Measurements from ENCODE around the gene KCNK3.

KCNK3 gene

DNA sequence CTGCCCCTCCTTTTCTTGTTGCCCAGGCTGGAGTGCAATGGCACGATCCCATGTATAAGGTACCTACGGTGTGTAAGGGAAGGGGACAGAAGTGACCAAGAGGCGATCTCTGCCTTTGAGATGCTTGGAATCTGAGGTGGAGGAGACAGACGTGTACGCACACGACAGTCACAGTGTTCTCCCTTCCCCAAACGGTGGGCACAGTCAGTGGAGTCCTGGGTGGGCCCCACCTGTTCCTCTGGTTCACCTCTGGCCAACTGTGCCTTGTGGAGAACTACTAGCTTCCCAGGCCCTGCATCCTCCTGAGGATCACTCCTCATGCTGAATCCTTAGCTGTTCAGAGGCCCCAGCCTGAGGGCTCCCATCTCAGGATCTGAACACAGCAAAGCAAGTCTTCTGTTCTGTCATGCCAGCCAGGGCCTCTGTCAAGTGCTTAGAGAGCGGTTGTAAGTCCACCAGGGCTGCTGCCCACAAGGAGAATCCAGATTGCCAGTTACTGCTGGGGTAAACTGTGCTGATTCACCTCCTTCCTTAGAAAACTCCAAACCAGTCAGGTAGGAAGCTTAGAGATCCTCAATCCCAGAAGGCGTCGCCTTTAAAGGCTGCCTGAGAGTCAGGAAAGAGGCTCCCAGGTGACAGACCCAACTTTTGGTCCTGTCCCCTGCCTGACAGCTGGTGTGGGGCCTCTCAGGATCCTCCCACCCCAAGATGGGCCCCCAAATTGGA is 73.1 kb downstream of the KCNK3 start:
- DNase-seq (ENCODE audit: low spot score in 2 of 2) (no peak), ATAC-seq (replicated peaks; ENCODE audit: extremely low read depth, poor library complexity, severe bottlenecking) (no peak)
- Mint-ChIP-seq H3K36me3 (ENCODE audit: insufficient read depth) (peaks cover 6% of the 10 kb centered on the region), H3K4me1 (peaks cover 35% of the 10 kb centered on the region), H3K27ac (ENCODE audit: low read depth) (peak overlapping the region; percentile 61), H3K27me3 (no peaks in the 10 kb centered on the region), H3K4me3 (peak overlapping the region; percentile 74), H3K9me3 (no peaks in the 10 kb centered on the region)

DNA sequence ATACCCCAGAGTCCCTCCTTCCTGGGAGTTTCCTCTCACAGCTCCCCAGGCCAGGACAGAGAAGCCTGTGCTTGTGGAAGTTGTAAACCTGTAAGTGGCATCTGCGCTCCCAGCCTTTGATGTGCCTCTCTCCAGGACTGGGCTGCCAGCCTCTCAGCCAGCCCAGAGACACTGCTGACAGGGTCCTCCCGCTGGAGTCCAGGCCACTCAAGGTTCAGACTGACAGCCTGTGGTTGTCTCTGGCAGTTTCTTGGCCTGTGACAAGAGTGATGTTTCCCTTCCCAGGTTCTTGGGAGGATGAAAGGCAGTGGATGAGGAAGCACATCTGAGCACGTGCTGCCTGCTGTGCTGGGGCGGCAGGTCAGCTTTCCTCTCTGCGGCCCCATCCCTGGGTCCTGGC is 74.6 kb downstream of the KCNK3 start:
- Mint-ChIP-seq H3K36me3 (ENCODE audit: insufficient read depth) (peaks cover 6% of the 10 kb centered on the region), H3K27ac (ENCODE audit: low read depth) (peak overlapping the region; percentile 7), H3K27me3 (no peaks in the 10 kb centered on the region), H3K4me1 (peaks cover 50% of the 10 kb centered on the region), H3K4me3 (no peak overlapping the region), H3K9me3 (no peaks in the 10 kb centered on the region)
- DNase-seq (ENCODE audit: low spot score in 2 of 2) (no peak), ATAC-seq (replicated peaks; ENCODE audit: extremely low read depth, poor library complexity, severe bottlenecking) (no peak)

DNA sequence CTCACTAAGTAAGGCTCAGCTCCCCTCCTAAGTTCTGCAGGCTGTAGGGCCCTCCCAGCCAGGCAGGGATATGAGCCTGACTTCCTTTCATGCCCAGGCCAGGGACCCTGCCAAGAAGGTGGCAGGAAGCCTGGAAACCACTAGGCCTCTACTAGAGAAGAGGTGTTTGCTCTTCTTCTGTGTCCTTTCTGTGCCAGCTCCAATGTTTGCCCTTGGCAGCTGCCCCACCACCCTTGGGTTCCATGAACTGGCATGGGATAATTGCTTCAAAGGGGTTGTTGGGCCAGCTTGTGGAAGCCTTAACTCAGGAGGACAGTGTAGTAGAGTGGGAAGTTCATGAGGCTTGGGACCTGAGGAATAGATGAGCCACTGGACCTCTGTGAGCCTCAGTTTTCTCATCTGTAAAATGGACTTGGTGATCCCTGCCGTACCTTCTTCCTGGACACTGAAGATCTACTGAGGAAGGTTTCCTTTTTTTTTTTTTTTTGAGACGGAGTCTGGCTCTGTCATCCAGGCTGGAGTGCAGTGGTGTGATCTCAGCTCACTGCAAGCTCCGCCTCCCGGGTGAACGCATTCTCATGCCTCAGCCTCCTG is 75.5 kb downstream of the KCNK3 start:
- Mint-ChIP-seq H3K9me3 (no peaks in the 10 kb centered on the region), H3K27ac (ENCODE audit: low read depth) (peak overlapping the region; percentile 7), H3K4me1 (peaks cover 59% of the 10 kb centered on the region), H3K4me3 (no peak overlapping the region), H3K27me3 (no peaks in the 10 kb centered on the region), H3K36me3 (ENCODE audit: insufficient read depth) (peaks cover 6% of the 10 kb centered on the region)
- DNase-seq (ENCODE audit: low spot score in 2 of 2) (no peak), ATAC-seq (replicated peaks; ENCODE audit: extremely low read depth, poor library complexity, severe bottlenecking) (no peak)

DNA sequence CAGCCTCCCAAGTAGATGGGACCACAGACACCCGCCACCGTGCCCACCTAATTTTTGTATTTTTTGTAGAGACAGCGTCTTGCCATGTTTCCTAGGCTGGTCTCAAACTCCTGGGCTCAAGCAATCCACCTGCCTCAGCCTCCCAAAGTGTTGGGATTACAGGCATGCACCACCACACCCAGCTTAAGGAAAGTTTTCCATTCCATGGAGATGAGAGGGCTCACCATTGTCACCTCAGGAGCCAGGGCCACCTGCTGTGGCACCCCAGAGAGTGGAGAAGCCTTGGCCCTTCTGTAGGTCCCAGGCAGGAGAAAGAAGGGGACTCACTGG is 76.2 kb downstream of the KCNK3 start:
- no peak for ATAC-seq (replicated peaks; ENCODE audit: extremely low read depth, poor library complexity, severe bottlenecking)
- no peak for DNase-seq (ENCODE audit: low spot score in 2 of 2)
- H3K4me1 Mint-ChIP-seq = peaks cover 54% of the 10 kb centered on the region
- H3K27ac Mint-ChIP-seq (ENCODE audit: low read depth) = peak overlapping the region; percentile 51
- H3K9me3 Mint-ChIP-seq = no peaks in the 10 kb centered on the region
- H3K4me3 Mint-ChIP-seq = no peak overlapping the region
- H3K27me3 Mint-ChIP-seq = no peaks in the 10 kb centered on the region
- H3K36me3 Mint-ChIP-seq (ENCODE audit: insufficient read depth) = peaks cover 3% of the 10 kb centered on the region

DNA sequence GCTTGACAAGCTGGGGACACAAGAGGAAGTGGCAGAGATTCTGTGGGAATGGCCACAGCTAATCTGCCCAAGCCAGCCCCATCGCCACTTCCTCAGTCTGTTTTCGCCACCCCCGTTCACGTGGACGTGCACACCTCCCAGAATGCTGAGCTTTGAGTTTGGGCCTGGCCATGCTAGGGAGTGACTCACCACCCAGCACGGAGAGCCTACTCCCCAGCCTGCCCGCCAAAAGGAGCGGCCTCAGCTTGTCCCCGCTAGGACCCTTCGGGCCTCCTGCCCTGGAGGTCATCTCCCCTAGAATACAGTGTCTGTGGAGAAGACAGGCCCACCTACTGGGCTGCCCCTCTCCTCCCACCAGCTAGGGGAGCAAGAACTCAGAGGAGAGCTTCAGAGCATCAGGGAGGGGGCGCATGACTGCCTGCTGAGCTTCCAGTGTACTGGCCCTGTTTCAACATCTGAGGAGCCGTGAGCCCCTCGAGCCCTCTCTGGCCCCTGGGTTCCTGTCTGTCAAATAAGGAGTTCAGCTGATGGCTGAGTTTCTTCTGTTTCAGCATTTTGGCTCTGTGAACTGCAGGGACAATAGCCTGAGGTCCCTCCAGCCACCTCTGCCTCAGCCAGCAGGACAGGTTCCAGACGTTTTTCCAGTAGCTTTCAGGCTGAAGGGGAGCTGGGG is 76.7 kb downstream of the KCNK3 start:
- Mint-ChIP-seq H3K4me1 (peaks cover 52% of the 10 kb centered on the region), H3K27me3 (no peaks in the 10 kb centered on the region)
- ATAC-seq (replicated peaks; ENCODE audit: extremely low read depth, poor library complexity, severe bottlenecking) = no peak

DNA sequence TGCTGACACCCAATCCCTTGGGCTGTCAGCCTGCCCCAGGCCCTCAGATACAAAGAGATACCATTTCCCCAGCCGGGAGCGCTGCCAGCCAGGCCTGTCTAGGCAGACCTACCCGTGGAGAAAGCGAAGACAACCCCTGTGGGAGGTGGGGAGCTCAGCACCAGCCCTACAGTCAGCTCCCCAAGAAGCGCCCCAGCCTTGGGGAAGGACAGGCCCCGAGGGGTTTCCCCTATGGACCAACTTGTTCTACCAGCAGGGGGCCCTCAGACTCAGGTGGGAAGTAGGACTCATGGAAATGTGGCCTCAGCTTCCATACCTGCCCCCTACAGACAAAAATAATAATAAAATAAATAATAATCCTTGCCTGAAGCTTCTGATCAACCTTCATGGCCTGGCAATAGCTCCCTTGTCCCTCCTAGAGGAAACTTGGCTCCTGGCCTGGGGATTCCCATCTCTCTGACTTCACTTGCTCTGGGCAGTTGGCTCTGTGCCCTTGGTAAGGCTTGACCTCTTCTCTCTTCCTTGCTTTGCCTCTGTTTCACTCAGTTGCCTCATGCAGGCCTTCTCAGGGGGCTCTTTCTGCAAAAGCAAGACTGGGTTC is 78.6 kb downstream of the KCNK3 start:
- H3K27ac Mint-ChIP-seq (ENCODE audit: low read depth) = peak overlapping the region; percentile 93
- ATAC-seq (replicated peaks; ENCODE audit: extremely low read depth, poor library complexity, severe bottlenecking) = no peak

More for the DNA sequence above, 76.7 kb downstream of the KCNK3 start:
- Mint-ChIP-seq H3K36me3 (ENCODE audit: insufficient read depth) (peaks cover 1% of the 10 kb centered on the region), H3K27ac (ENCODE audit: low read depth) (peak overlapping the region; percentile 51), H3K4me3 (no peak overlapping the region), H3K9me3 (no peaks in the 10 kb centered on the region)
- DNase-seq (ENCODE audit: low spot score in 2 of 2) = no peak

DNA sequence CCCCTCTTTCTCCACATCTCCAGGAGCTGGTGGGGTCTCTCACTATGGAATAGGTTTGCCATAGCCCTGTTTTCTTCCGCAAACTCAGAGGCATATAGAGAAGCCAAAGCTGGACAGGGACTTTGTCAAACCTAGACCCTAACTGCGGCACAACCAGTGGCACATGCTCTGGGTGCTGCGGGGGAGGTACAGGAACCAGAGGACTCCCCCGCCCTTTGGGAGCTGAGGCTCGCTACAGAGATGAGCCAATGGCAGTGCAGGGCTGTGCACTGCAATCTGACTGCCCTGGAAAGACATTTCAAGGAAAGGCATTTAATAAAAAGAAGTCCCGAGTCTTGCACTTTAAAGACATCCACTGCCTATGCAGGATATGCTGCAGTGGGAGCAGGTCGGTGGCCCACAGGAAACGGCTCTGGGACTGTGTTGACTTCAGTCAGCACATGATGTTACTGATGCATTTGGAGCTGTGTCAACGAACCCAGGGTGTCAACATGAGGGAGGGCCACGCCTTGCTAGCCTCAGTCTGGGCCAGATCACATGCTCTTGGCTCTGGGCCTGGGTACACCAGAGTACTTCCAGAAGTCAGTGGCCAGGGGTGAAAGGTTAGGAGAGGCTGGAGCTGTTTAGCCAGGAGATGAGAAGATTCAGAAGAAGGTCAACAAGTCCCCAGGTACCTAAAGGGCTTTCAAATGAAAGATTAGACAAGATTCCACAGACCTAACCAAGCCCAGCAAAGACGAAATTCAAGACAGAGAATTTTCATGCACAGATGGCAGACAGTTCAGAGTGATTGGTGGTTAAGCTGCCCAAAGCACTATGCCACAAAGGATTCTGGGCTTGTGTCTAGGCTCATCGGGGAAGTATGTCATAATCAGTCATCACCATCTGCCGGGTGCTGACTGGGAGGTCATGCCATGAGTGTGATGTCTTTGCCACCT is 79.8 kb downstream of the KCNK3 start:
- peak overlapping the region; percentile 11 for H3K4me3 Mint-ChIP-seq
- H3K27ac Mint-ChIP-seq (ENCODE audit: low read depth) = peak overlapping the region; percentile 93
- H3K9me3 Mint-ChIP-seq = no peaks in the 10 kb centered on the region
- peak in 1 of 2 donors; percentile 49 for DNase-seq (ENCODE audit: low spot score in 2 of 2)
- peak; percentile 86 for ATAC-seq (replicated peaks; ENCODE audit: extremely low read depth, poor library complexity, severe bottlenecking)
- peaks cover 51% of the 10 kb centered on the region for H3K4me1 Mint-ChIP-seq
- H3K27me3 Mint-ChIP-seq = no peaks in the 10 kb centered on the region
- peaks cover 21% of the 10 kb centered on the region for H3K36me3 Mint-ChIP-seq (ENCODE audit: insufficient read depth)

More for the DNA sequence above, 78.6 kb downstream of the KCNK3 start:
- Mint-ChIP-seq H3K4me3 (no peak overlapping the region), H3K4me1 (peaks cover 43% of the 10 kb centered on the region), H3K9me3 (no peaks in the 10 kb centered on the region), H3K27me3 (no peaks in the 10 kb centered on the region), H3K36me3 (ENCODE audit: insufficient read depth) (peaks cover 10% of the 10 kb centered on the region)
- no peak for DNase-seq (ENCODE audit: low spot score in 2 of 2)

DNA sequence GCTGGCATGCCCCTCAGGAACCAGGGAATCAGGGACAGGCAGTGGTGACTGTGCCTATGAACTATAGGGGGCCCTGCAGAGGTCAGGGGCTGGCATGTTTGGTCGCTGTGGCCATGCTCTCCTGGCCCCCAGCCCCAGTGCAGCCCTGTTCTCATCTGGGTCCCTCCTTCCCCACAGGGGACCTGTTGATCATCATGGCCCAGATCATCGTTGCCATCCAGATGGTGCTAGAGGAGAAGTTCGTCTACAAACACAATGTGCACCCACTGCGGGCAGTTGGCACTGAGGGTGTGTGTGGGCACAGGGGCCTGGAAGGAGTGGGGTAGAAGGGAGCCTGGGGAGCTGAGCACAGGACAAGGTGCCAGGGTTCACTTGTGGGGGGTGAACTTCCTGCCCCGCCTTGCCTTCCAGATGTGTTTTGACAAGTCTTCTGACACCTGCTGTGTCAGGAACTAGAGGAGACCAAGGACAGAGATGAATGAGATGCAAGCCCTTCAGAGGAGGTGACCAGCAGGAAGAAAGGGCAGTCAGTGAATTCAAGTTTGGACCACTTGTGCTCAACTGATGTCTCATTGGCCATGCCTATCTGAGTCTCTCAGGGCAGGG is 83.8 kb downstream of the KCNK3 start:
- Mint-ChIP-seq H3K4me1 (peaks cover 32% of the 10 kb centered on the region), H3K4me3 (no peak overlapping the region), H3K36me3 (ENCODE audit: insufficient read depth) (peaks cover 45% of the 10 kb centered on the region), H3K27ac (ENCODE audit: low read depth) (no peak overlapping the region), H3K9me3 (no peaks in the 10 kb centered on the region), H3K27me3 (no peaks in the 10 kb centered on the region)
- no peak for DNase-seq (ENCODE audit: low spot score in 2 of 2)
- no peak for ATAC-seq (replicated peaks; ENCODE audit: extremely low read depth, poor library complexity, severe bottlenecking)

DNA sequence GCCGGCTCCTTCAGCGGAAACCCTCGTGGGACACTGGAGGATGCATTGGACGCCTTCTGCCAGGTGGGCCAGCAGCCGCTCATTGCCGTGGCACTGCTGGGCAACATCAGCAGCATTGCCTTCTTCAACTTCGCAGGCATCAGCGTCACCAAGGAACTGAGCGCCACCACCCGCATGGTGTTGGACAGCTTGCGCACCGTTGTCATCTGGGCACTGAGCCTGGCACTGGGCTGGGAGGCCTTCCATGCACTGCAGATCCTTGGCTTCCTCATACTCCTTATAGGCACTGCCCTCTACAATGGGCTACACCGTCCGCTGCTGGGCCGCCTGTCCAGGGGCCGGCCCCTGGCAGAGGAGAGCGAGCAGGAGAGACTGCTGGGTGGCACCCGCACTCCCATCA is 85.6 kb downstream of the KCNK3 start:
- peaks cover 47% of the 10 kb centered on the region for H3K36me3 Mint-ChIP-seq (ENCODE audit: insufficient read depth)
- H3K4me3 Mint-ChIP-seq = no peak overlapping the region
- no peaks in the 10 kb centered on the region for H3K9me3 Mint-ChIP-seq
- DNase-seq (ENCODE audit: low spot score in 2 of 2) (no peak), ATAC-seq (replicated peaks; ENCODE audit: extremely low read depth, poor library complexity, severe bottlenecking) (no peak)
- no peaks in the 10 kb centered on the region for H3K27me3 Mint-ChIP-seq
- H3K4me1 Mint-ChIP-seq = peaks cover 15% of the 10 kb centered on the region
- peak overlapping the region; percentile 65 for H3K27ac Mint-ChIP-seq (ENCODE audit: low read depth)

DNA sequence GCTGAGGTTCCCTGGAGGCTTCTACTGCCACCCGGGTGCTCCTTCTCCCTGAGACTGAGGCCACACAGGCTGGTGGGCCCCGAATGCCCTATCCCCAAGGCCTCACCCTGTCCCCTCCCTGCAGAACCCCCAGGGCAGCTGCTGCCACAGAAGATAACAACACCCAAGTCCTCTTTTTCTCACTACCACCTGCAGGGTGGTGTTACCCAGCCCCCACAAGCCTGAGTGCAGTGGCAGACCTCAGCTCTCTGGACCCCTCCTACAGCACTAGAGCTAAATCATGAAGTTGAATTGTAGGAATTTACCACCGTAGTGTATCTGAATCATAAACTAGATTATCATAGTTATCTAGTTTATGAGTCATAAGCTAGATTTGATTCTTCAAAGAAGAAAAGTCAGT is 86.0 kb downstream of the KCNK3 start:
- Mint-ChIP-seq H3K9me3 (no peaks in the 10 kb centered on the region), H3K36me3 (ENCODE audit: insufficient read depth) (peaks cover 47% of the 10 kb centered on the region), H3K4me1 (peaks cover 15% of the 10 kb centered on the region), H3K27me3 (no peaks in the 10 kb centered on the region), H3K4me3 (no peak overlapping the region), H3K27ac (ENCODE audit: low read depth) (peak overlapping the region; percentile 65)
- DNase-seq (ENCODE audit: low spot score in 2 of 2) (no peak), ATAC-seq (replicated peaks; ENCODE audit: extremely low read depth, poor library complexity, severe bottlenecking) (no peak)

DNA sequence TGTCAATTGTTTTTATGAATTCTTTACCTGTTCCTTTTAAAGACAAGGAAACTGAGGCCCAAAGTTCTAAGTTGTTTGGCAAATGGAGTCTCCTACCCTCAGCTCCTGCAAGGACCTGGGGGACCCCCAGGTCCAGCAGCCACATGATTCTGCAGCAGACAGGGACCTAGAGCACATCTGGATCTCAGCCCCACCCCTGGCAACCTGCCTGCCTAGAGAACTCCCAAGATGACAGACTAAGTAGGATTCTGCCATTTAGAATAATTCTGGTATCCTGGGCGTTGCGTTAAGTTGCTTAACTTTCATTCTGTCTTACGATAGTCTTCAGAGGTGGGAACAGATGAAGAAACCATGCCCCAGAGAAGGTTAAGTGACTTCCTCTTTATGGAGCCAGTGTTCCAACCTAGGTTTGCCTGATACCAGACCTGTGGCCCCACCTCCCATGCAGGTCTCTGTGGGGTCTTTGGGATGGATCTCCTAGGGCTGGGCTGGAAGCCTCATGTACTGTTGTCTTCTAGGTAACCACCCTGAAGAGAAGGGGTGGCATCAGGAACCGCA is 87.8 kb downstream of the KCNK3 start:
- no peak overlapping the region for H3K4me3 Mint-ChIP-seq
- H3K27me3 Mint-ChIP-seq = no peaks in the 10 kb centered on the region
- H3K4me1 Mint-ChIP-seq = peaks cover 9% of the 10 kb centered on the region
- ATAC-seq (replicated peaks; ENCODE audit: extremely low read depth, poor library complexity, severe bottlenecking) = no peak
- H3K27ac Mint-ChIP-seq (ENCODE audit: low read depth) = peak overlapping the region; percentile 38
- no peaks in the 10 kb centered on the region for H3K9me3 Mint-ChIP-seq
- peaks cover 47% of the 10 kb centered on the region for H3K36me3 Mint-ChIP-seq (ENCODE audit: insufficient read depth)
- DNase-seq (ENCODE audit: low spot score in 2 of 2) = no peak
